ENCODE data around the gene TERC. TPM values are rescaled to one million over a fixed set of nuclear protein-coding genes. Genes with fewer than 3 reads are reported as not detected.

TERC gene
- 10 to 100 TPM in 1 of 2 donors, 1 to 10 TPM in 1; 9.4 to 11.1 TPM for total RNA-seq
- 5.2 TPM for polyA plus RNA-seq (2013, experiment 1 of 2)
- 8.3 TPM for polyA plus RNA-seq (2013, experiment 2 of 2)
- long read RNA-seq, experiment 1: 0 reads
- long read RNA-seq, experiment 2: 0 reads
- long read RNA-seq, experiment 3: 0 reads
- long read RNA-seq, experiment 4: 0 reads

DNA sequence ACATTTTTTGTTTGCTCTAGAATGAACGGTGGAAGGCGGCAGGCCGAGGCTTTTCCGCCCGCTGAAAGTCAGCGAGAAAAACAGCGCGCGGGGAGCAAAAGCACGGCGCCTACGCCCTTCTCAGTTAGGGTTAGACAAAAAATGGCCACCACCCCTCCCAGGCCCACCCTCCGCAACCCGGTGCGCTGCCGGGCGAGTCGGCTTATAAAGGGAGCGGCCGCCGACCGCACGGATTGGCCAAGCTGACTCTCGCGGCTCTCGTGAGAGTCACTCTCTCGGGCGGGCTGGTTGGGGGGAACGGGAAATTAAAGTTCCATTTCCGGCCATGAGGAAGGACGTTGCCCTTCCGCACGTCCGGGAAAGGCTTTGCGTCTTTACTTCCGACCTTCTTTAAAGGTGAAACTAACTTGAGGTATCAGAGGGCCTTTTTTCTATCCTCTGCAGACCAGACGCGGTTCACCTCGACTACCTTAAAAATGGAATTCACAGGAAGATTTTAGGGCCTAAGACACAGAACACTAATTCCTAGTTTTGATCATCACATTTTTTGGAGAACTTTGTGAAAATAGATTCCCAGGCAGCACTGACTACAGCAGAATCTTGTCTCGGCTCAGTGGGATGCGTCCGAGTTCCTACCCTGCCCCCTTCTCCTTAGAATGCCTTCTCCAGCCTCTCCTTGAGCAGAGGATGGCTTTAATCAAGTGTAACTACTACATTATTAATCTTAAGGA, at the start of gene TERC:
TSS of gene TERC (minus strand) at position 179 of the 731 bp plus-strand sequence.
- H3K36me3 Mint-ChIP-seq (ENCODE audit: low read depth): peaks cover 2% of the 10 kb centered on the region
- WGBS, 2 experiments (ENCODE audit: insufficient coverage in 1 of 2, insufficient read length in 1 of 2): 60 to 68% methylated on average over 38 to 42 of the region's 42 CpGs
- no peaks in the 10 kb centered on the region for H3K27me3 Mint-ChIP-seq (ENCODE audit: insufficient read depth)
- H3K4me1 ChIP-seq (ENCODE audit: control insufficient read depth, insufficient read depth, low read length): no peaks in the 10 kb centered on the region
- peaks cover 4% of the 10 kb centered on the region for H3K4me1 Mint-ChIP-seq
- H3K36me3 ChIP-seq (ENCODE audit: control insufficient read depth, insufficient read depth, low read length): no peaks in the 10 kb centered on the region
- H3K27ac Mint-ChIP-seq: peak within 1 kb of the TSS; percentile 90
- H3K27ac ChIP-seq (ENCODE audit: low read depth, low read length): no peak within 1 kb of the TSS
- no peaks in the 10 kb centered on the region for H3K27me3 ChIP-seq (ENCODE audit: control insufficient read depth, insufficient read depth, low read length, poor library complexity, severe bottlenecking)
- H3K4me3 Mint-ChIP-seq: peak within 1 kb of the TSS; percentile 82
- H3K9me3 ChIP-seq (ENCODE audit: control insufficient read depth, low read length): peaks cover 11% of the 10 kb centered on the region
- peak within 1 kb of the TSS; percentile 47 for H3K9ac ChIP-seq (ENCODE audit: extremely low read depth, low read length, poor library complexity, severe bottlenecking)
- TF ChIP-seq, protein P1, sequence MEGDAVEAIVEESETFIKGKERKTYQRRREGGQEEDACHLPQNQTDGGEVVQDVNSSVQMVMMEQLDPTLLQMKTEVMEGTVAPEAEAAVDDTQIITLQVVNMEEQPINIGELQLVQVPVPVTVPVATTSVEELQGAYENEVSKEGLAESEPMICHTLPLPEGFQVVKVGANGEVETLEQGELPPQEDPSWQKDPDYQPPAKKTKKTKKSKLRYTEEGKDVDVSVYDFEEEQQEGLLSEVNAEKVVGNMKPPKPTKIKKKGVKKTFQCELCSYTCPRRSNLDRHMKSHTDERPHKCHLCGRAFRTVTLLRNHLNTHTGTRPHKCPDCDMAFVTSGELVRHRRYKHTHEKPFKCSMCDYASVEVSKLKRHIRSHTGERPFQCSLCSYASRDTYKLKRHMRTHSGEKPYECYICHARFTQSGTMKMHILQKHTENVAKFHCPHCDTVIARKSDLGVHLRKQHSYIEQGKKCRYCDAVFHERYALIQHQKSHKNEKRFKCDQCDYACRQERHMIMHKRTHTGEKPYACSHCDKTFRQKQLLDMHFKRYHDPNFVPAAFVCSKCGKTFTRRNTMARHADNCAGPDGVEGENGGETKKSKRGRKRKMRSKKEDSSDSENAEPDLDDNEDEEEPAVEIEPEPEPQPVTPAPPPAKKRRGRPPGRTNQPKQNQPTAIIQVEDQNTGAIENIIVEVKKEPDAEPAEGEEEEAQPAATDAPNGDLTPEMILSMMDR (conservative IDR thresholded peaks at IDR 0.05): no peak
- DNase-seq: peak; percentile 95
- H3K9me3 Mint-ChIP-seq: peaks cover 16% of the 10 kb centered on the region
- H3K4me3 ChIP-seq (ENCODE audit: low read length): peak within 1 kb of the TSS; percentile 79

DNA sequence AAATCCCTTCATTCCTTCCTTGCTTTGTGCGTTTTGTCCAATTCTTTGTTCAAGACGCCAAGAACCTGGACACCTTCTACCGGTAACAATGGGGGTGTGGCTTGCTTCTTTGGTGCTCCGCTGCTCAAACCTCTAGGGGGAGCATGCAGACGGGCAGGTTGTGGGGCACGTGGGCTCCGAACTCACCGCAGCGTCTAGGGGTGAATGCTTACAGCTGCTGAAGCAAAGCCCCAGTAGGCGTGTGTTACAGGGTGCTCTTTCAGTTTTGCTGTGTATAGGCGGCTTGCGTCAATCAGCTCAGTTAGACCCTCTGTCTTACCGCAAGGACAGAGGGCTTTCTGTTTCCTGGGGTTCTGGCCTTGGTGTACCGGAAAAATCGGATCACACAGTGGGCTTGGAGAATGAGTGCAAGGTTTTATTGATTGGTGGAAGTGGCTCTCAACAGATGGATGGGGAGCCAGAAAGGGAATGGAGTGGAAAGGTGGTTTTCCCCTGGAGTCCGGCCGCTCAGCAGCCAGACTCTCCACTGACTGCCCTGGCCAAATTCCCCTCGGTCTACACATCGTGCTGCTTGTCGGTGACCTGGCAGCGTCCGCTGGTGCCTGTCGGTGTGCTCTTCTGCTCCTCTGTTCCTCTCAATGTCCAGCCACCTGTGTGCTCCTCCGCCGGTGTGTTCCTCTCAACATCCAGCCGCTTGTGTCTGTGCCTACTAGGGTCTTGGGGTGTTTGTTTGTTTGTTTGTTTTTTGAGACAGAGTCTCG, 49.1 kb upstream of the TERC start:
- no peak overlapping the region for H3K27ac Mint-ChIP-seq
- peaks cover 11% of the 10 kb centered on the region for H3K27me3 Mint-ChIP-seq (ENCODE audit: insufficient read depth)
- no peak overlapping the region for H3K9ac ChIP-seq (ENCODE audit: extremely low read depth, low read length, poor library complexity, severe bottlenecking)
- 82 to 88% methylated on average over 11 to 27 of the region's 27 CpGs for WGBS, 2 experiments (ENCODE audit: insufficient coverage in 1 of 2, insufficient read length in 1 of 2)
- H3K4me1 ChIP-seq (ENCODE audit: control insufficient read depth, insufficient read depth, low read length): no peaks in the 10 kb centered on the region
- H3K36me3 ChIP-seq (ENCODE audit: control insufficient read depth, insufficient read depth, low read length): no peaks in the 10 kb centered on the region
- H3K9me3 Mint-ChIP-seq: peaks cover 14% of the 10 kb centered on the region
- no peak overlapping the region for H3K27ac ChIP-seq (ENCODE audit: low read depth, low read length)
- peak overlapping the region; percentile 71 for H3K4me3 Mint-ChIP-seq
- TF ChIP-seq, protein P1 (conservative IDR thresholded peaks at IDR 0.05): peak; percentile 79
- peak; percentile 86 for DNase-seq
- H3K4me1 Mint-ChIP-seq: peaks cover 17% of the 10 kb centered on the region
- no peaks in the 10 kb centered on the region for H3K36me3 Mint-ChIP-seq (ENCODE audit: low read depth)
- no peak overlapping the region for H3K4me3 ChIP-seq (ENCODE audit: low read length)
- H3K9me3 ChIP-seq (ENCODE audit: control insufficient read depth, low read length): peaks cover 11% of the 10 kb centered on the region
- no peaks in the 10 kb centered on the region for H3K27me3 ChIP-seq (ENCODE audit: control insufficient read depth, insufficient read depth, low read length, poor library complexity, severe bottlenecking)

DNA sequence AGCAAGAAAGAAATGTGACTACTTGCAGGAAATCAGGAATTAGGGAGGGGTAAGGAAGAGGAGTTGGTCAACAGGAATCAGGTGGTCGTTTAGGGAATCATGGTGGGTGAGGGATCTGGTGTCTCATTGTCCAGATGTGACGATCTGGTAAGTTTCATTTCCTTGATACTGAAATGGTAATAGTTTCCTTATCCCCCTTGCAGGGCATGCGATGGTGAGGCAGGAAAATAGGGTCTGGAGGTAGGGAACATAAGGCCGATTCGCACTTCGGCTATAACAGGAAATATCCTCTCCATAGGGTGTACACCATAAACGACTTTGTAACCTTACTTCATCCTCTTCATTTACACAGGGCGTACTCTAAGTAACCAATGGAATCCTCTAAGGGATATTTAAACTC, 48.4 kb upstream of the TERC start:
- Mint-ChIP-seq H3K4me1 (peaks cover 17% of the 10 kb centered on the region), H3K27ac (peak overlapping the region; percentile 93), H3K9me3 (peaks cover 14% of the 10 kb centered on the region), H3K4me3 (peak overlapping the region; percentile 71), H3K27me3 (ENCODE audit: insufficient read depth) (peaks cover 11% of the 10 kb centered on the region), H3K36me3 (ENCODE audit: low read depth) (peaks cover under 1% of the 10 kb centered on the region)
- Histone ChIP-seq H3K4me1 (ENCODE audit: control insufficient read depth, insufficient read depth, low read length) (no peaks in the 10 kb centered on the region), H3K27me3 (ENCODE audit: control insufficient read depth, insufficient read depth, low read length, poor library complexity, severe bottlenecking) (no peaks in the 10 kb centered on the region), H3K4me3 (ENCODE audit: low read length) (peak overlapping the region; percentile 74), H3K36me3 (ENCODE audit: control insufficient read depth, insufficient read depth, low read length) (no peaks in the 10 kb centered on the region), H3K9me3 (ENCODE audit: control insufficient read depth, low read length) (peaks cover 11% of the 10 kb centered on the region), H3K9ac (ENCODE audit: extremely low read depth, low read length, poor library complexity, severe bottlenecking) (no peak overlapping the region), H3K27ac (ENCODE audit: low read depth, low read length) (no peak overlapping the region)
- 89 to 94% methylated on average over 6 to 8 of the region's 8 CpGs for WGBS, 2 experiments (ENCODE audit: insufficient coverage in 1 of 2, insufficient read length in 1 of 2)
- no peak for DNase-seq
- TF ChIP-seq, protein P1 (conservative IDR thresholded peaks at IDR 0.05): no peak

Data from endodermal cell (in vitro differentiated cells).